ENCODE data around the gene SUN1.

Gene SUN1

DNA sequence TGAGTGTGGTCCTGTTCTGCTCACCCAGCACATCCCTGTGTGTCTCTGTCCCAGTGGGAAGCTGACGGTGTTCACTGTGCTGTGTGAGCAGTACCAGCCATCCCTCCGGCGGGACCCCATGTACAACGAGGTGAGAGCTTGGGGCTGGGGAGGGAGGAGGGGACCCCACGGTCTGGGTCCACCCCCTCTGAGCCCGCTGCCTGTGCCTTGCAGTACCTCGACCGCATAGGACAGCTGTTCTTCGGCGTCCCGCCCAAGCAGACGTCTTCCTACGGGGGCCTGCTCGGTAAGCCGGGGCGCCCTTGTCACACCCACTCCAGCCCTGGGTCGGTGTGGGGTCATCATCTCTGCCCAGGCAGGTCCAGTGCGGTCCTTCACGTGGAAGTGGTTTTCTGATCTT lies 61.4 kb downstream of the SUN1 start:
- H3K4me3 ChIP-seq (ENCODE audit: low read depth, low read length), result no peak overlapping the region
- DNase-seq (ENCODE audit: low read depth), result no peak
- in situ Hi-C loops (cut with HindIII; ENCODE audit: low sequenced_read_pairs), result loop anchor here (5.0 kb wide), 1 partner anchor 106 kb away; no protein-coding TSS in a partner anchor
- TF ChIP-seq, protein P1, sequence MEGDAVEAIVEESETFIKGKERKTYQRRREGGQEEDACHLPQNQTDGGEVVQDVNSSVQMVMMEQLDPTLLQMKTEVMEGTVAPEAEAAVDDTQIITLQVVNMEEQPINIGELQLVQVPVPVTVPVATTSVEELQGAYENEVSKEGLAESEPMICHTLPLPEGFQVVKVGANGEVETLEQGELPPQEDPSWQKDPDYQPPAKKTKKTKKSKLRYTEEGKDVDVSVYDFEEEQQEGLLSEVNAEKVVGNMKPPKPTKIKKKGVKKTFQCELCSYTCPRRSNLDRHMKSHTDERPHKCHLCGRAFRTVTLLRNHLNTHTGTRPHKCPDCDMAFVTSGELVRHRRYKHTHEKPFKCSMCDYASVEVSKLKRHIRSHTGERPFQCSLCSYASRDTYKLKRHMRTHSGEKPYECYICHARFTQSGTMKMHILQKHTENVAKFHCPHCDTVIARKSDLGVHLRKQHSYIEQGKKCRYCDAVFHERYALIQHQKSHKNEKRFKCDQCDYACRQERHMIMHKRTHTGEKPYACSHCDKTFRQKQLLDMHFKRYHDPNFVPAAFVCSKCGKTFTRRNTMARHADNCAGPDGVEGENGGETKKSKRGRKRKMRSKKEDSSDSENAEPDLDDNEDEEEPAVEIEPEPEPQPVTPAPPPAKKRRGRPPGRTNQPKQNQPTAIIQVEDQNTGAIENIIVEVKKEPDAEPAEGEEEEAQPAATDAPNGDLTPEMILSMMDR (IDR thresholded peaks at IDR 0.05; ENCODE audit: low read depth, low read length, missing control alignments), result no peak

DNA sequence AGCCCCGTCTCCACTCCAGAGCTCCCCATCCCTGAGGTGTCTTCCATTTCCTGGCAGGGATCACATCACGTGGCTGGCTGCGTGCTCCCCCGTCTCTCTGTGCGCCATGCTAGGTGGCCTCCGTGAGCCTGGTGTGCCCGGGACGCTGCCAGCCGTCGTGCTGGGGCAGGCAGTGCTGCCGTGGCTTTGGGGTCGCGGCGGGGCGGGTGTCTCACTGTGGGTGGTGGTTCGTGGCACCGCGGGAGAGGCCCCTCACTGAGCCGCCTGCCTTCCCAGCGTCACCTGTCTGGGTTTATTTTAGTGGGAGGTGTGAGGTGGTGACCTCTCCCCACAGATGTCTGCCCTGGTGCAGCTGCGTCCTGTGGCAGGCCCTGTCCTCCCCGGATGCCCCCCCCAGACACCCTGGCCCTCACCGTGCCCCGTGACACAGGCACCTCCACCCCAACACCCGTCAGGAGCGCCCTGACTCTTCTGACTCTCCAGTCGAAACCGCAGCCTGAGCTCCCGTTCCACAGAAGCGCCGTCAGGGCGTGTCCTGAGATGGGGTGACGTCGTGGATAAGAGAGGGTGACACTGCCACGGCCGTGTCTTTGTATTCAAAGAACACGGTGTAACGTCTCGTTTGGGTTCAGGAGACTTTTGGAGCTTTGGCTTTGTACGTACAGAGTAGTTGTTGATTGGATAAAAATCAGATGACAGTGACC lies 62.0 kb downstream of the SUN1 start:
- in situ Hi-C loops (cut with HindIII; ENCODE audit: low sequenced_read_pairs), result loop anchor here (5.0 kb wide), 1 partner anchor 107 kb away; no protein-coding TSS in a partner anchor
- no peak overlapping the region for H3K4me3 ChIP-seq (ENCODE audit: low read depth, low read length)

DNA sequence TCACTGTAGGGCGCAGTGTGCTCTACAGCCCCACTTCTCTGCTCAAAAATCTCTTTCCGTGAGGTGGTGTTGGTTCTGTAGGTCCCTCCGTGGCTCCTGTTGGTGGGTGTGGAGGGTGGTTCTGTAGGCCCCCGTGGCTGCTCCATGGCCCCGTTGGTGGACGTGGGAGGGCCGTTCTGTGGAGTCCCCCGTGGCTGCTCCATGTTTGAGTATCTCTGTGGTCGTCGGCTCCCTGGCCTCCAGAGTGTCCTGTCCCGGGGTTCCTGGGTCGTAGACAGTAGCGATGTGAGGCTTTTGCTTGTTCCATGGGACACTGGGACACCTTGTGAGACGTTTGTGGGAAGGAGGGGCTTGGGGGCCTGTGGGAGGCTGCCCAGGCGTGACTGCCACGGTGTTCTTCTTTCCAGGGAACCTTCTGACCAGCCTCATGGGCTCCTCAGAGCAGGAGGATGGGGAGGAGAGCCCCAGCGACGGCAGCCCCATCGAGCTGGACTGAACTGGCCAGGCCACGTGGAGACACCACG lies 62.7 kb downstream of the SUN1 start:
- in situ Hi-C loops (cut with HindIII; ENCODE audit: low sequenced_read_pairs), result loop anchor here (5.0 kb wide), 1 partner anchor 108 kb away; no protein-coding TSS in a partner anchor
- no peak overlapping the region for H3K4me3 ChIP-seq (ENCODE audit: low read depth, low read length)
- TF ChIP-seq, protein P1 (IDR thresholded peaks at IDR 0.05; ENCODE audit: low read depth, low read length, missing control alignments), result no peak
- no peak for DNase-seq (ENCODE audit: low read depth)

More for the DNA sequence above, 62.0 kb downstream of the SUN1 start:
- DNase-seq (ENCODE audit: low read depth), result no peak
- TF ChIP-seq, protein P1 (IDR thresholded peaks at IDR 0.05; ENCODE audit: low read depth, low read length, missing control alignments), result no peak

DNA sequence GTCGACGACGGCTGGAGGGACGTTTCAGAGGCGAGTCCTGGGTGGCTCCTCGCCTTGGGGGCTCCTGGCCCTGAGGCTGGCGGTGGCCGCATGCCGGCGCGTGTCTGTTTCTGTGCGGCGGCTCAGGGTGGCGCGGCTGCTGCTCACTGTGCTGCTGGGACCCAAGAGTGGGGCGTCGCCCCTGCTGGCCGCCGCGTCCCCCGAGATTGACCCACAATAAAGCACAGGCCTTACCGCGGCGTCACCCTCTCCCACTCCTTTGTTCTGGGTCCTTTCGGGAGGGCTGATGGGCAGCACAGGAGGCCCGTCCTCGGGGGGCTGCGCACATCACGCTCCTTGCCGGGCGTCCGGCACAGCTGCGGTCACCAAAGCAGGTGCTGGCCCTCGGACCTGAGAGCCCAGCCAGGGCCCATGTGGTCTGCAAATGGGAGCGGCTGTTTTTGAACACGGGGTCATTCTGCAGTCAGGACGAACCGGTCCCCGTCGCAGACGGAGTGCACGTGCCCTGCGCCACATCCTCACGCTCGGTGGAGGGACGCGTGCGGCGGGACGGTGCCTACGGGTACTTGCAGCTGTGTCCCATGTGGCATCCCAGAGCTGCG lies 63.3 kb downstream of the SUN1 start:
- no peak for DNase-seq (ENCODE audit: low read depth)
- in situ Hi-C loops (cut with HindIII; ENCODE audit: low sequenced_read_pairs), result no loop called here
- TF ChIP-seq, protein P1 (IDR thresholded peaks at IDR 0.05; ENCODE audit: low read depth, low read length, missing control alignments), result no peak
- no peak overlapping the region for H3K4me3 ChIP-seq (ENCODE audit: low read depth, low read length)

DNA sequence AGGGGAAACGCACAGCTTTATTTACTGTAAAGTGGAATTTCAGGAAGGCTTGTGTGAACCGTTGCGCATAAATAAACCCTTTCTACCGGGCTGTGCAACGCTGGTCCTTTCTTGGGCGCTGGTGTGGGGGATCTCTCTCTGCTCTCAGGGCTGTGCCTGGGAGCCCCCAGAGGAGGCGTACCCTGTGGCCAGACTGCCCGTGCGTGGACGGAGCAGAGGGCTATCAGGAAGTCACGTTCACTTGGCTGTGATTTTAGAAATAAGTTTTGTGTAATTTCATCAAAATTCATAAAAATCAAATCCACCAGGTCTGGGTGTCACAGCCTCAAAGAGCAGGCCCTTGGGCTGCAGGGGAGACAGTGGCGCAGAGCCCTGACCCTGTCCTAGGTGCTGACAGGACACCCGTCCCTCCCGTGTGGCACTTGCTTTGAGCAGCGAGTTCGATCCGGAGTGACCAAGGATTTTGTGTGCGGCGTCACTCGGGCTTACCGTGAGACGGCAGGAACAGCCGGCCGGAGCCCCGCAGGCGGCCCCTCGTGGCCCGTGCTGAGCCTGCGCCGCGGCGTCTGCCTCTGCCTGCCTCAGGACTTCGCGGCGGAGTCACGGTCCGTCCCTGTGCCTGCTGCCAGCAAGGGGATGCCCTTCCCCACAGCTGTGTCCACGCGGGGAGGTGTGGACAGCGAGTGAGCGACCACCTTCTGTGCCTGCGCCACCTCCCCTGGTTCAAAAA lies 64.2 kb downstream of the SUN1 start:
- no peak for DNase-seq (ENCODE audit: low read depth)
- H3K4me3 ChIP-seq (ENCODE audit: low read depth, low read length), result no peak overlapping the region
- in situ Hi-C loops (cut with HindIII; ENCODE audit: low sequenced_read_pairs), result no loop called here

DNA sequence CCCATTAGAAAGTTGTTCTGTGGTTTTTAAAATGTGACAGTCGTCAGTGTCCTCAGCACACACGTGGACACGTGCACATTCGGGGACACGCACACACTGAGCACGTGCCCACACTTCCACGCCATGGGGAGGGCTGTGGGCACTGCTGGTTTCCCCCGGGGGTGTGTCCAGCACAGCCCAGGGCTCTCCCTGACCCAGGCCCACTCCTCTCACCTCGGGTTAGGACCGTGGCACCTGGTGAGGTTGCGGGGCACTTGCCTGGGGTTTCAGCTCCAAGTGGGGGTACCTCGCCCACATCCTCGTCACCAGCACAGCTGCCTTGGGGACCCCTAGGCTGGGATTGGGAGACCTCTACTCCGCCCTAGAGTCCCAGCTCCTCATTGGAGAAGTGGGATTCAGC lies 64.8 kb downstream of the SUN1 start:
- DNase-seq (ENCODE audit: low read depth), result no peak
- H3K4me3 ChIP-seq (ENCODE audit: low read depth, low read length), result no peak overlapping the region
- TF ChIP-seq, protein P1 (IDR thresholded peaks at IDR 0.05; ENCODE audit: low read depth, low read length, missing control alignments), result no peak
- in situ Hi-C loops (cut with HindIII; ENCODE audit: low sequenced_read_pairs), result no loop called here

More for the DNA sequence above, 64.2 kb downstream of the SUN1 start:
- TF ChIP-seq, protein P1 (IDR thresholded peaks at IDR 0.05; ENCODE audit: low read depth, low read length, missing control alignments), result no peak

Data from astrocyte of the cerebellum (primary cell).